Hepatocyte (in vitro differentiated cells): ENCODE measurements around the gene SLC26A6. TPM values are rescaled to one million over a fixed set of nuclear protein-coding genes. Genes with fewer than 3 reads are reported as not detected.

Source experiments
- DNase-seq: peaks from one replicate; pipeline ENCODE4 v3.0.0-alpha.2; 2016; ENCODE audit warnings: low spot score
- H2AFZ ChIP-seq: fragments of 200-600 bp; sonication (generic); 2 replicates; pipeline ENCODE4 v1.6.0; 2016; ENCODE audit warnings: antibody characterized with exemption, mild to moderate bottlenecking
- H3K27ac ChIP-seq: fragments of 200-600 bp; sonication (generic); 2 replicates; pipeline ENCODE4 v1.5.1; 2016; ENCODE audit warnings: mild to moderate bottlenecking
- H3K27me3 ChIP-seq: fragments of 200-600 bp; sonication (generic); 2 replicates; pipeline ENCODE4 v1.6.1; 2016
- H3K36me3 ChIP-seq: fragments of 200-600 bp; sonication (generic); replicated peaks from 2 replicates; pipeline ENCODE4 v1.5.1; 2016; ENCODE audit warnings: low read depth; ENCODE audit not compliant: insufficient read depth
- H3K4me1 ChIP-seq: fragments of 200-600 bp; sonication (generic); 2 replicates; pipeline ENCODE4 v1.5.1; 2016; ENCODE audit warnings: mild to moderate bottlenecking, moderate library complexity; ENCODE audit not compliant: insufficient read depth
- H3K4me2 ChIP-seq: fragments of 200-600 bp; sonication (generic); 2 replicates; pipeline ENCODE4 v1.6.0; 2016
- H3K4me3 ChIP-seq: fragments of 200-600 bp; sonication (generic); 2 replicates; pipeline ENCODE4 v1.5.1; 2016; ENCODE audit warnings: mild to moderate bottlenecking
- H3K79me2 ChIP-seq: fragments of 200-600 bp; sonication (generic); 2 replicates; pipeline ENCODE4 v1.6.0; 2017; ENCODE audit warnings: mild to moderate bottlenecking
- H3K9me2 ChIP-seq: fragments of 200-600 bp; sonication (generic); replicated peaks from 2 replicates; pipeline ENCODE4 v1.6.0; 2017; ENCODE audit warnings: mild to moderate bottlenecking; ENCODE audit not compliant: insufficient read depth
- H3K9me3 ChIP-seq: fragments of 200-600 bp; sonication (generic); 2 replicates; pipeline ENCODE4 v1.5.1; 2016; ENCODE audit warnings: low read depth, mild to moderate bottlenecking
- H4K20me1 ChIP-seq: fragments of 200-600 bp; sonication (generic); 2 replicates; pipeline ENCODE4 v1.6.0; 2016; ENCODE audit warnings: mild to moderate bottlenecking; ENCODE audit not compliant: insufficient read depth, poor library complexity, severe bottlenecking
- EZH2 ChIP-seq: fragments of 200-600 bp; sonication (generic); IDR thresholded peaks from 2 replicates; pipeline ENCODE4 v1.6.1; 2016; ENCODE audit warnings: antibody characterized with exemption, mild to moderate bottlenecking, borderline replicate concordance
- EZH2phosphoT487 ChIP-seq: fragments of 200-600 bp; sonication (generic); IDR thresholded peaks from one replicate; pipeline ENCODE4 v1.6.1; 2018; ENCODE audit warnings: antibody characterized with exemption, mild to moderate bottlenecking, low read depth, moderate library complexity; ENCODE audit not compliant: unreplicated experiment, severe bottlenecking
- WGBS: methylation state at CpG from one replicate; pipeline ENCODE4 v1.1.6; 2016; ENCODE audit warnings: low lambda C conversion rate; ENCODE audit errors: missing lambda C conversion rate; 5-methylcytosine and 5-hydroxymethylcytosine counted together
- polyA plus RNA-seq: library from polyadenylated mRNA; unstranded; fragments of >200 nt; fragmentation: Nextera tagmentation; extraction: Ambion mirVana; gene quantifications from 2 replicates; pipeline ENCODE4 v1.2.1, GENCODE V29; 2016
- total RNA-seq: library from RNA; depleted of rRNA; stranded (reverse); fragments of >200 nt; gene quantifications from 2 replicates; pipeline ENCODE4 v1.2.3, GENCODE V29; 2014
- TF ChIP-seq, protein P1 (sequence below): fragments of 200-600 bp; sonication (generic); IDR thresholded peaks from 2 replicates; pipeline ENCODE4 v1.5.1; 2016; ENCODE audit warnings: antibody characterized with exemption, mild to moderate bottlenecking; ENCODE audit not compliant: poor library complexity

The SLC26A6 gene
- total and polyA plus RNA-seq, 2 experiments from 2014 or later = 53.7 to 56.6 TPM

GRCh38 chr3:48628277-48629017 lies 6.8 kb downstream of the SLC26A6 start:
- Histone ChIP-seq H3K9me3 (no peaks in the 10 kb centered on the region), H3K36me3 (no peaks in the 10 kb centered on the region)
- 96% methylated on average over 12 of the region's 13 CpGs for WGBS

GRCh38 chr3:48625600-48625999 lies 9.7 kb downstream of the SLC26A6 start:
- no peaks in the 10 kb centered on the region for H3K9me3 ChIP-seq
- H3K4me3 ChIP-seq = no peak overlapping the region
- H2AFZ ChIP-seq = no peak overlapping the region
- no peaks in the 10 kb centered on the region for H4K20me1 ChIP-seq
- H3K4me2 ChIP-seq = no peak overlapping the region
- no peaks in the 10 kb centered on the region for H3K27me3 ChIP-seq
- DNase-seq = no peak
- H3K36me3 ChIP-seq = no peaks in the 10 kb centered on the region
- H3K9me2 ChIP-seq = no peaks in the 10 kb centered on the region
- H3K4me1 ChIP-seq = no peaks in the 10 kb centered on the region
- no peaks in the 10 kb centered on the region for H3K79me2 ChIP-seq
- no peak for TF ChIP-seq EZH2
- TF ChIP-seq EZH2phosphoT487 = no peak
- TF ChIP-seq, protein P1, sequence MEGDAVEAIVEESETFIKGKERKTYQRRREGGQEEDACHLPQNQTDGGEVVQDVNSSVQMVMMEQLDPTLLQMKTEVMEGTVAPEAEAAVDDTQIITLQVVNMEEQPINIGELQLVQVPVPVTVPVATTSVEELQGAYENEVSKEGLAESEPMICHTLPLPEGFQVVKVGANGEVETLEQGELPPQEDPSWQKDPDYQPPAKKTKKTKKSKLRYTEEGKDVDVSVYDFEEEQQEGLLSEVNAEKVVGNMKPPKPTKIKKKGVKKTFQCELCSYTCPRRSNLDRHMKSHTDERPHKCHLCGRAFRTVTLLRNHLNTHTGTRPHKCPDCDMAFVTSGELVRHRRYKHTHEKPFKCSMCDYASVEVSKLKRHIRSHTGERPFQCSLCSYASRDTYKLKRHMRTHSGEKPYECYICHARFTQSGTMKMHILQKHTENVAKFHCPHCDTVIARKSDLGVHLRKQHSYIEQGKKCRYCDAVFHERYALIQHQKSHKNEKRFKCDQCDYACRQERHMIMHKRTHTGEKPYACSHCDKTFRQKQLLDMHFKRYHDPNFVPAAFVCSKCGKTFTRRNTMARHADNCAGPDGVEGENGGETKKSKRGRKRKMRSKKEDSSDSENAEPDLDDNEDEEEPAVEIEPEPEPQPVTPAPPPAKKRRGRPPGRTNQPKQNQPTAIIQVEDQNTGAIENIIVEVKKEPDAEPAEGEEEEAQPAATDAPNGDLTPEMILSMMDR = no peak
- 93% methylated on average over 6 of the region's 6 CpGs for WGBS
- no peak overlapping the region for H3K27ac ChIP-seq

More at GRCh38 chr3:48628277-48629017, 6.8 kb downstream of the SLC26A6 start:
- TF ChIP-seq EZH2phosphoT487 (no peak), EZH2 (no peak)
- TF ChIP-seq, protein P1 = no peak
- Histone ChIP-seq H3K27me3 (no peaks in the 10 kb centered on the region), H3K4me1 (no peaks in the 10 kb centered on the region), H3K4me2 (no peak overlapping the region), H3K79me2 (no peaks in the 10 kb centered on the region), H2AFZ (no peak overlapping the region), H3K9me2 (no peaks in the 10 kb centered on the region), H3K4me3 (no peak overlapping the region), H3K27ac (no peak overlapping the region), H4K20me1 (no peaks in the 10 kb centered on the region)
- no peak for DNase-seq

DNA sequence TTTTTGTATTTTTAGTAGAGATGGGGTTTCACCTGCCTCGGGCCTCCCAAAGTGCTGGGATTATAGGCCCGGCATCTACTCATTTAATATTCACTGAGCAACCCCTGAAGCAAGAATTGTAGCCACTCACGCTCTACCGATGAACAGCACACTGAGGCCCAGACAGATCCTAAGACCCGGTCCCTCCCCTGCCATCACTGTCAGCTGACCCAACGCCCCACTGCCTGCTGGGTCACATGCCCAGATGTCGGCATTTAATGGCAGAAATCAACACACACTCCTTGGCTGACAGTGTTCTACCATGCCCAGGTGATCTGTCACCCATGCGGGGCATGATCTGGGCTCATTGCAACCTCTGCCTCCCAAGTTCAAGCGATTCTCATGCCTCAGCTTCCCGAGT lies 10.5 kb downstream of the SLC26A6 start:
- H3K27me3 ChIP-seq = no peaks in the 10 kb centered on the region
- TF ChIP-seq EZH2phosphoT487 = no peak
- no peak for TF ChIP-seq EZH2
- TF ChIP-seq, protein P1 = no peak
- peak overlapping the region; percentile 67 for H3K27ac ChIP-seq
- no peak overlapping the region for H3K4me3 ChIP-seq
- H3K9me2 ChIP-seq = no peaks in the 10 kb centered on the region
- H2AFZ ChIP-seq = no peak overlapping the region
- no peaks in the 10 kb centered on the region for H3K36me3 ChIP-seq
- DNase-seq = no peak
- no peaks in the 10 kb centered on the region for H3K9me3 ChIP-seq
- H4K20me1 ChIP-seq = no peaks in the 10 kb centered on the region
- WGBS = 93% methylated on average over 10 of the region's 10 CpGs
- no peak overlapping the region for H3K4me2 ChIP-seq
- peaks cover 3% of the 10 kb centered on the region for H3K4me1 ChIP-seq
- H3K79me2 ChIP-seq = no peaks in the 10 kb centered on the region
